Ramos (cell line): Measurements from ENCODE around the gene MZT2B.
"Not testable (repeated sequence)": the region's sequence is repeated elsewhere in the genome, so short reads cannot be mapped to it uniquely, and the experiment has no call there.

Experiments used
- in situ Hi-C: fragments of 300-500 bp; cut with MboI; formaldehyde crosslinking; loops from one replicate; pipeline ENCODE4 v1.14.3; 2022; ENCODE audit warnings: low sequenced_read_pairs; ENCODE audit not compliant: unreplicated experiment

Gene MZT2B

GRCh38 chr2:130152136-130152815 is 29.8 kb upstream of the MZT2B start:
- in situ Hi-C loops, result not testable (repeated sequence)

- in situ Hi-C loops, result no loop called here
Observed at GRCh38 chr2:130152816-130153595, 29.1 kb upstream of the MZT2B start.

- in situ Hi-C loops, result not testable (repeated sequence)
Observed at GRCh38 chr2:130153721-130154422, 28.2 kb upstream of the MZT2B start.

GRCh38 chr2:130154423-130154770 is 27.7 kb upstream of the MZT2B start:
- in situ Hi-C loops, result not testable (repeated sequence)

GRCh38 chr2:130154773-130155765 is 27.0 kb upstream of the MZT2B start:
- in situ Hi-C loops, result no loop called here

- in situ Hi-C loops, result not testable (repeated sequence)
Observed at GRCh38 chr2:130155956-130156623, 26.0 kb upstream of the MZT2B start.

- in situ Hi-C loops, result no loop called here
Observed at GRCh38 chr2:130156624-130157004, 25.4 kb upstream of the MZT2B start.

GRCh38 chr2:130157354-130157753 is 24.7 kb upstream of the MZT2B start:
- in situ Hi-C loops, result not testable (repeated sequence)

- in situ Hi-C loops, result not testable (repeated sequence)
Observed at GRCh38 chr2:130157825-130158514, 24.1 kb upstream of the MZT2B start.

- in situ Hi-C loops, result no loop called here
Observed at GRCh38 chr2:130158631-130159030, 23.4 kb upstream of the MZT2B start.

- in situ Hi-C loops, result not testable (repeated sequence)
Observed at GRCh38 chr2:130159376-130159775, 22.7 kb upstream of the MZT2B start.

GRCh38 chr2:130160131-130160530 is 21.9 kb upstream of the MZT2B start:
- in situ Hi-C loops, result no loop called here

GRCh38 chr2:130160838-130161705 is 21.0 kb upstream of the MZT2B start:
- in situ Hi-C loops, result not testable (repeated sequence)

GRCh38 chr2:130162486-130162885 is 19.6 kb upstream of the MZT2B start:
- in situ Hi-C loops, result not testable (repeated sequence)

GRCh38 chr2:130162968-130163367 is 19.1 kb upstream of the MZT2B start:
- in situ Hi-C loops, result no loop called here

GRCh38 chr2:130165293-130166016 is 16.6 kb upstream of the MZT2B start:
- in situ Hi-C loops, result no loop called here

GRCh38 chr2:130166611-130167010 is 15.5 kb upstream of the MZT2B start:
- in situ Hi-C loops, result not testable (repeated sequence)
